ENCODE measurements around the gene RASA1.

GRCh38 chr5:87369431-87369830, 101.7 kb downstream of the RASA1 start:
- TF ChIP-seq POLR2A (IDR thresholded peaks at IDR 0.05) (no peak), CTCF (IDR thresholded peaks at IDR 0.05) (no peak)
